GM19468 (cell line): Measurements from ENCODE around the gene ATP11C.
"Not testable (repeated sequence)": the region's sequence is repeated elsewhere in the genome, so short reads cannot be mapped to it uniquely, and the experiment has no call there.

Experiments
- ATAC-seq: cut with Tn5 transposase; IDR thresholded peaks from one replicate; pipeline ENCODE4 v1.9.1; 2021; ENCODE audit warnings: mild to moderate bottlenecking, moderate library complexity, moderate number of reproducible peaks; ENCODE audit not compliant: unreplicated experiment; ENCODE audit errors: extremely low read depth

Gene ATP11C

GRCh38 chrX:139932901-139933796 is at the start of gene ATP11C:
ATP11C (minus strand) TSS chrX:139933053; CDS start chrX:139932042, 1,011 bp downstream.
- ATAC-seq: peak; percentile 62

GRCh38 chrX:139974471-139974870 is 41.6 kb upstream of the ATP11C start:
- ATAC-seq: no peak

- ATAC-seq: no peak
Measured at GRCh38 chrX:139972629-139973624, 40.1 kb upstream of the ATP11C start.

- ATAC-seq: no peak
Measured at GRCh38 chrX:139972113-139972512, 39.3 kb upstream of the ATP11C start.

- ATAC-seq: no peak
Measured at GRCh38 chrX:139971394-139971749, 38.5 kb upstream of the ATP11C start.

GRCh38 chrX:139969286-139969685 is 36.4 kb upstream of the ATP11C start:
- no peak for ATAC-seq

- no peak for ATAC-seq
Measured at GRCh38 chrX:139967750-139968149, 34.9 kb upstream of the ATP11C start.

GRCh38 chrX:139967300-139967699 is 34.4 kb upstream of the ATP11C start:
- no peak for ATAC-seq

GRCh38 chrX:139966159-139966558 is 33.3 kb upstream of the ATP11C start:
- ATAC-seq: not testable (repeated sequence)

GRCh38 chrX:139965421-139965820 is 32.6 kb upstream of the ATP11C start, which contains the start of gene CXorf66:
CXorf66 (minus strand) TSS chrX:139965521; CDS start chrX:139965496, 25 bp downstream.
- ATAC-seq: no peak

- ATAC-seq: not testable (repeated sequence)
Measured at GRCh38 chrX:139961091-139961490, 28.2 kb upstream of the ATP11C start.

GRCh38 chrX:139949703-139950102 is 16.9 kb upstream of the ATP11C start:
- ATAC-seq: no peak

- ATAC-seq: no peak
Measured at GRCh38 chrX:139945075-139945474, 12.2 kb upstream of the ATP11C start.

- no peak for ATAC-seq
Measured at GRCh38 chrX:139936259-139936658, 3.4 kb upstream of the ATP11C start.

GRCh38 chrX:139933904-139934303 is 1.1 kb upstream of the ATP11C start:
- ATAC-seq: no peak

GRCh38 chrX:139932073-139932900 is 566 bp downstream of the ATP11C start:
- peak; percentile 14 for ATAC-seq

GRCh38 chrX:139931646-139932072 is 1.2 kb downstream of the ATP11C start:
- no peak for ATAC-seq

- ATAC-seq: no peak
Measured at GRCh38 chrX:139930916-139931645, 1.8 kb downstream of the ATP11C start.

- ATAC-seq: no peak
Measured at GRCh38 chrX:139930401-139930800, 2.5 kb downstream of the ATP11C start.
